OCI-LY7 (cell line): ENCODE results near the gene CCDC110. TPM values are rescaled to one million over a fixed set of nuclear protein-coding genes. Genes with fewer than 3 reads are reported as not detected.

Experiments
- BruUV-seq: library from RNA; stranded (reverse); fragments of 400-500 nt; replicated peaks from 2 replicates; lab custom pipeline; 2021; lab: Mats Ljungman, UMichigan
- CTCF ChIA-PET: fragments of 300-600 bp; sonication (Branson Sonifier 250); formaldehyde crosslinking; loops from one replicate; lab custom pipeline; 2022; ENCODE audit warnings: antibody characterized with exemption; ENCODE audit not compliant: unreplicated experiment; lab: Charles Lee
- POLR2A ChIA-PET: fragments of 300-600 bp; sonication (Branson Sonifier 250); formaldehyde crosslinking; loops from one replicate; lab custom pipeline; 2022; ENCODE audit warnings: antibody characterized with exemption; lab: Charles Lee
- DNase-seq: peaks from one replicate; pipeline ENCODE4 v3.0.0-alpha.2; 2015; ENCODE audit warnings: low spot score
- H2AFZ ChIP-seq: fragments of 200-600 bp; sonication (generic), shearing (Covaris generic); 2 replicates; pipeline ENCODE4 v1.6.1; 2014; ENCODE audit warnings: mild to moderate bottlenecking, antibody characterized with exemption, low read length, moderate library complexity
- H3K27ac ChIP-seq: fragments of 200-600 bp; sonication (generic); 2 replicates; pipeline ENCODE4 v1.5.1; 2014; ENCODE audit warnings: mixed run types, low read depth, mild to moderate bottlenecking, moderate library complexity, low read length, inconsistent platforms; ENCODE audit not compliant: poor library complexity, severe bottlenecking
- H3K36me3 ChIP-seq: fragments of 200-600 bp; sonication (generic); 2 replicates; pipeline ENCODE4 v1.6.1; 2014; ENCODE audit warnings: mild to moderate bottlenecking, antibody characterized with exemption, low read length, moderate library complexity, mixed read lengths; ENCODE audit not compliant: insufficient read depth
- H3K4me1 ChIP-seq: fragments of 200-600 bp; sonication (generic); 2 replicates; pipeline ENCODE4 v1.5.1; 2014; ENCODE audit warnings: mild to moderate bottlenecking, low read length; ENCODE audit not compliant: insufficient read depth, poor library complexity, severe bottlenecking
- H3K4me2 ChIP-seq: fragments of 200-600 bp; sonication (generic); 2 replicates; pipeline ENCODE4 v1.6.1; 2014; ENCODE audit warnings: mild to moderate bottlenecking, low read length
- H3K4me3 ChIP-seq: fragments of 200-600 bp; sonication (generic); 2 replicates; pipeline ENCODE4 v1.5.1; 2014; ENCODE audit warnings: mild to moderate bottlenecking, low read depth, low read length; ENCODE audit not compliant: poor library complexity, severe bottlenecking
- H3K79me2 ChIP-seq: fragments of 200-600 bp; sonication (generic); 2 replicates; pipeline ENCODE4 v1.6.1; 2016; ENCODE audit warnings: low read depth, mild to moderate bottlenecking, low read length, moderate library complexity, mixed read lengths; ENCODE audit not compliant: insufficient read depth
- H3K9me2 ChIP-seq: fragments of 200-600 bp; sonication (generic); 2 replicates; pipeline ENCODE4 v1.6.1; 2016; ENCODE audit warnings: mild to moderate bottlenecking, low read length, mixed read lengths; ENCODE audit not compliant: insufficient read depth
- H3K9me3 ChIP-seq: fragments of 200-600 bp; sonication (generic); 2 replicates; pipeline ENCODE4 v1.6.1; 2014; ENCODE audit warnings: mild to moderate bottlenecking, mixed run types, low read length, mixed read lengths
- H4K20me1 ChIP-seq: fragments of 200-600 bp; sonication (generic); 2 replicates; pipeline ENCODE4 v1.6.1; 2014; ENCODE audit warnings: mild to moderate bottlenecking, antibody characterized with exemption, low read length, moderate library complexity, mixed read lengths; ENCODE audit not compliant: insufficient read depth
- EZH2phosphoT487 ChIP-seq: fragments of 200-600 bp; sonication (generic); IDR thresholded peaks from 2 replicates; pipeline ENCODE4 v1.6.1; 2018; ENCODE audit warnings: low read depth, borderline replicate concordance, mild to moderate bottlenecking, mixed run types, antibody characterized with exemption, low read length, moderate library complexity, mixed read lengths
- intact Hi-C: fragments of 100-400 bp; cut with micrococcal nuclease; formaldehyde crosslinking; loops from one replicate; pipeline ENCODE4 v1.10.0; 2022; ENCODE audit not compliant: unreplicated experiment
- total RNA-seq, 2 experiments: library from RNA; depleted of rRNA in 1 of 2; stranded (reverse); fragments of >200 nt in 1 of 2; shearing (Covaris generic) in 1 of 2; gene quantifications; 2 replicates each; pipeline ENCODE4 v1.2.3, GENCODE V29; 2014 to 2022
- TF ChIP-seq, protein P1 (sequence below): fragments of 200-600 bp; sonication (generic); conservative IDR thresholded peaks from 2 replicates; pipeline ENCODE4 v1.5.1; 2014; ENCODE audit warnings: mild to moderate bottlenecking, antibody characterized with exemption, low read length, moderate library complexity, mixed read lengths

CCDC110 gene
- total RNA-seq, 2 experiments from 2014 or later, result 1.7 to 12.0 TPM

DNA sequence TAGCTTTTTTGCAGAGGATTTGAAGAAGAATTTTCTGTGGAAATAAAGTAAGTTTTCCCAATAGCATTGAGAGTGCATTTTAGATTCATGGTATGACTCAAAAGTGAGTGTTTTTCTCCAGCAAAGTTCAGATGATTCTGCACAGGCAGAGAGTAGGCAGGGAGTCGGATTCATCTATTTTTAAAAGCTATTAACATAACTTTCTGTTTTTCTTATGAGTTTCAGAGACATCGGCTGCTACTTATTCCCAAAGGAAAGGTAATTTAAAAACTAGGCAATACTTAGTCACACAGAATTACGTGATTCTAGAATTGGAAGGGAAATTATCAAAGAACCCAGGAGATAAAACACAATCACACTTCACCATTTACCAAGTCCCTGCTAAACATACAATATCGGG lies 4.4 kb downstream of the CCDC110 start:
- H3K4me3 ChIP-seq, result no peak overlapping the region
- CTCF ChIA-PET, result no interaction called here
- no peak overlapping the region for H2AFZ ChIP-seq
- no peaks in the 10 kb centered on the region for H3K9me2 ChIP-seq
- POLR2A ChIA-PET, result interaction anchor here (0.6 to 0.7 kb wide), 2 partner anchors 21 to 371 kb away, joined by 3 read pairs; no protein-coding TSS in a partner anchor
- no peak overlapping the region for H3K4me2 ChIP-seq
- no peaks in the 10 kb centered on the region for H3K79me2 ChIP-seq
- no peaks in the 10 kb centered on the region for H3K36me3 ChIP-seq
- H3K9me3 ChIP-seq, result no peaks in the 10 kb centered on the region
- H3K4me1 ChIP-seq, result peaks cover 25% of the 10 kb centered on the region
- TF ChIP-seq, protein P1, sequence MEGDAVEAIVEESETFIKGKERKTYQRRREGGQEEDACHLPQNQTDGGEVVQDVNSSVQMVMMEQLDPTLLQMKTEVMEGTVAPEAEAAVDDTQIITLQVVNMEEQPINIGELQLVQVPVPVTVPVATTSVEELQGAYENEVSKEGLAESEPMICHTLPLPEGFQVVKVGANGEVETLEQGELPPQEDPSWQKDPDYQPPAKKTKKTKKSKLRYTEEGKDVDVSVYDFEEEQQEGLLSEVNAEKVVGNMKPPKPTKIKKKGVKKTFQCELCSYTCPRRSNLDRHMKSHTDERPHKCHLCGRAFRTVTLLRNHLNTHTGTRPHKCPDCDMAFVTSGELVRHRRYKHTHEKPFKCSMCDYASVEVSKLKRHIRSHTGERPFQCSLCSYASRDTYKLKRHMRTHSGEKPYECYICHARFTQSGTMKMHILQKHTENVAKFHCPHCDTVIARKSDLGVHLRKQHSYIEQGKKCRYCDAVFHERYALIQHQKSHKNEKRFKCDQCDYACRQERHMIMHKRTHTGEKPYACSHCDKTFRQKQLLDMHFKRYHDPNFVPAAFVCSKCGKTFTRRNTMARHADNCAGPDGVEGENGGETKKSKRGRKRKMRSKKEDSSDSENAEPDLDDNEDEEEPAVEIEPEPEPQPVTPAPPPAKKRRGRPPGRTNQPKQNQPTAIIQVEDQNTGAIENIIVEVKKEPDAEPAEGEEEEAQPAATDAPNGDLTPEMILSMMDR, result no peak
- no peak for TF ChIP-seq EZH2phosphoT487
- intact Hi-C loops, result no loop called here
- H3K27ac ChIP-seq, result no peak overlapping the region
- no TSS peak for BruUV-seq
- no peak for DNase-seq
- no peaks in the 10 kb centered on the region for H4K20me1 ChIP-seq

DNA sequence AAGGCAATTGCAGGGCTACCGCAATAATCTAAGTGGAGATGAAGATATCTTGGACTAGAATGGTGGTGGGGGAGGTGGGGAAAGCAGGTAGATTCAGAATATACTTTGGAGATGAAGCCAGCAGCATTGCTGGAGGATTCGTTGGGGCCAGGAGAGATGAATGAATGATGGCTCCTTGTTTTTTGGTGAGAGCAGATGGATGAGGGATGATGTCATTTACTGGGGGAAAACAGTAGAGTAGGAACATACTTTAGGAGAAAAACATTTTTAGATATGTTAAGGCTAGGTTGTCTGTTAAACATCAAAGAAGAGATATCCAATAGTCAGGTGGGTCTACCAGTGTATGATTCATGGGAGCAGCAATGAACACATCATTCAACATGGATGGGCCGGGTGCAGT lies 5.8 kb downstream of the CCDC110 start:
- peaks cover 24% of the 10 kb centered on the region for H3K4me1 ChIP-seq
- H3K9me2 ChIP-seq, result no peaks in the 10 kb centered on the region
- CTCF ChIA-PET, result no interaction called here
- H3K36me3 ChIP-seq, result no peaks in the 10 kb centered on the region
- H3K9me3 ChIP-seq, result no peaks in the 10 kb centered on the region
- POLR2A ChIA-PET, result interaction anchor here (0.6 to 1.1 kb wide), 2 partner anchors 49 to 51 kb away, joined by 3 read pairs; no protein-coding TSS in a partner anchor
- H3K27ac ChIP-seq, result no peak overlapping the region
- H4K20me1 ChIP-seq, result no peaks in the 10 kb centered on the region
- no peaks in the 10 kb centered on the region for H3K79me2 ChIP-seq
- no peak for TF ChIP-seq EZH2phosphoT487
- TF ChIP-seq, protein P1, result no peak
- no peak overlapping the region for H3K4me2 ChIP-seq
- intact Hi-C loops, result no loop called here
- H2AFZ ChIP-seq, result no peak overlapping the region
- H3K4me3 ChIP-seq, result no peak overlapping the region
- no peak for DNase-seq
- no TSS peak for BruUV-seq

DNA sequence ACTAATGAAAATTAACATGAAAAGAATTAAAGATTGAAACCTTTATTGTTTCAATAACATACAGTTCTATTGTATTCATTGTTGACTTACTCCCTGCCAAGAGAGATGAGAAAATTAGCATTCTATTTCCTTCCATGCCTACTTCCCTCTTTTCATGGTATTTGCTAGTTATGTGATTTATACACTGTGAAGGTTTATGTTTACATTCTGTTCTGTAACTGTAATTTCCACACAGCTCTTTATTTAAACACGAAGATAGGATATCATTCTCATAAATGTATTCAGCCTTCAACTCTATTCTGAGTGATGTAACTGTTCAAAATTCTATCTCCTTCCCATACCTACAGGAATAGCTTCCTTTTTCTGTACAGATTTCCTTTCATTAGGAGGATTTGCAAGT lies 6.6 kb downstream of the CCDC110 start:
- ChIA-PET CTCF (no interaction called here), POLR2A (interaction anchor here (0.5 to 1.2 kb wide), 7 partner anchors 9 to 1190 kb away, joined by 3 to 4 read pairs (median 3); no protein-coding TSS in a partner anchor)
- Histone ChIP-seq H3K9me3 (no peaks in the 10 kb centered on the region), H4K20me1 (no peaks in the 10 kb centered on the region), H3K27ac (no peak overlapping the region), H3K9me2 (no peaks in the 10 kb centered on the region), H3K4me2 (no peak overlapping the region), H3K79me2 (no peaks in the 10 kb centered on the region), H3K4me3 (no peak overlapping the region), H3K4me1 (peaks cover 15% of the 10 kb centered on the region), H2AFZ (no peak overlapping the region), H3K36me3 (no peaks in the 10 kb centered on the region)
- no peak for DNase-seq
- TF ChIP-seq, protein P1, result no peak
- no peak for TF ChIP-seq EZH2phosphoT487
- intact Hi-C loops, result no loop called here
- no TSS peak for BruUV-seq
